GM12875 (cell line): Measurements from ENCODE around the gene ANKRA2.
"Not testable (repeated sequence)": the region's sequence is repeated elsewhere in the genome, so short reads cannot be mapped to it uniquely, and the experiment has no call there.

Source experiments
- H3K4me3 ChIP-seq: one replicate; pipeline ENCODE4 v1.5.1; 2011; ENCODE audit warnings: low read depth, low read length, control low read depth
- CTCF ChIP-seq: IDR thresholded peaks from 2 replicates; pipeline ENCODE4 v1.5.1; 2011; ENCODE audit warnings: low read depth, mild to moderate bottlenecking, control low read depth, inconsistent platforms, low read length, moderate library complexity, borderline replicate concordance; ENCODE audit not compliant: insufficient read depth

The ANKRA2 gene

GRCh38 chr5:73522989-73523388, 42.5 kb downstream of the ANKRA2 start:
- H3K4me3 ChIP-seq: no peak overlapping the region
- no peak for TF ChIP-seq CTCF

DNA sequence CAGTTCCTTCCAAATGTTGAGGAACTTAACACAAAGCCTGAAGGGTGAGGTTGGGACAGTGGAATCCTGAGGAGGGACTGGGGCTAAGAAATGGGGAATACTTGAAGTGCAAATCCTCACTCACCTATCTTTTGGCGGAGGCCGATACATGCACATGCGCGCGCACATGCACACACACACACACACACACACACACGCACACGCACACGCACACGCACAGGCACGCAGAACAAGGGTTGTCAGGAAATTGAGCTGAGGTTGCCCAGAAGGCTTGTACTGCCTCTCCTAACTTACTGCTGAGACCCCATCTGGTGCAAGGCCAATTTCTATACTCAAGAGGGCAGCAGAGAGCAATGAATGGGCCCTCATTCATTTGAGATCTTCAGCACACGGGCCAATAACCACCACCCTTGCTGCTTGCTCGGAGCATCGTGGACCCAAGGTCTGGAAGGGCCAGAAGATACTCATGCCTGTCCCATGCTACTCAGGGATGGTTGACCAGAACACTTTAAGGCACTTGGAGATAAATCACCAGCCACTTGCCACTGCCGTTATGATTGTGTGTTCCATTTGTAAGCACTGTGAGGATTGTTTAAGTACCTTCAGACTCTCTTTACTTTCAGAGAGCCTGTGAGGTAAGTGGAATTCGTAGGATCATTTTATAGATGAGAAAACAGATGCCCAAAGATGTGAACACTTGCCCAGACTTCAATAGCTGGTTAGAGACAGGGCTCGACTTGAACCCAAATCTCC, 45.7 kb downstream of the ANKRA2 start:
- peak; percentile 80 for TF ChIP-seq CTCF
- H3K4me3 ChIP-seq: no peak overlapping the region

- H3K4me3 ChIP-seq: no peak overlapping the region
Measured at GRCh38 chr5:73515232-73515631, 50.2 kb downstream of the ANKRA2 start.

DNA sequence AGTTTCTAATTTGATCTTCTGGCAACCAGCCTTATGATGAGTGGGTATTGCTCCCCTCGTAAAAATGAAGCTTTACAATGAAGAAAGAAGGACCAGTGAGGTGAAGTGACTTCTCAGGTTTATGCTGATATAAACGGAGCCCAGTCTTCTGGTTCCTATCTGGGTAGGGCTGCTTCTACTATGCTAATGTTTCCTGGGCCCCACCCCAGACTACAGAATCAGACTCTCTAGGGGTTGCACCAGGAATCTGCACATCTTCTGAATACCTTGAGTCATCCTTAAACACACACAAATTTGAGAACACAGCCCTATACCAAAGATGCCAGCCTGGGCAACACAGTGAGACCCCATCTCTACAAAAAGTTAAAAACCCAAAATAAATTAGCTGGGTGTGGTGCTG, 51.0 kb downstream of the ANKRA2 start:
- no peak overlapping the region for H3K4me3 ChIP-seq
- no peak for TF ChIP-seq CTCF

More at GRCh38 chr5:73515232-73515631, 50.2 kb downstream of the ANKRA2 start:
- no peak for TF ChIP-seq CTCF

GRCh38 chr5:73513996-73514395, 51.4 kb downstream of the ANKRA2 start:
- no peak overlapping the region for H3K4me3 ChIP-seq
- TF ChIP-seq CTCF: no peak

- H3K4me3 ChIP-seq: not testable (repeated sequence)
Measured at GRCh38 chr5:73508521-73508920, 56.9 kb downstream of the ANKRA2 start.

DNA sequence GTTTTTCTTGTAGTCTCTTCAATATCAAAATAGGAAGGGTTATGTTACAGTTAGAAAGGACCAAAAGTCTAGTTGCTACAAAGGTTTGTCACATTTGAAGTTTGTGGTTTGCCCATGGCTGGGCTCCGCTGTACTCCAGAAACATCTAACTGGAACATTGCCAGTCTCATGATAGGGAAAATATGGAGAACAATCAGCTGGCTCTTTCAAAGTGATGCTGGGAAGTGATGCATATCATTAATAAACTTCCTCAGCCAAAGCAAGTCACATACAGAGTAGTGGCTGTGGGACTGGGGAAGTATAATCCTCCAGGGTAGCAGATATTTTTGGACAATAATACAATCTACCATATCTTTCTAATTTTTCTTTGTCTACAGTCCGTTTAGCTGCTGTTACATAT, 58.4 kb downstream of the ANKRA2 start:
- TF ChIP-seq CTCF: no peak

More for the DNA sequence above, 58.4 kb downstream of the ANKRA2 start:
- no peak overlapping the region for H3K4me3 ChIP-seq
